Adipocyte (in vitro differentiated cells): ENCODE results near the gene LMNTD1.
"Not testable (repeated sequence)": the region's sequence is repeated elsewhere in the genome, so short reads cannot be mapped to it uniquely, and the experiment has no call there.

Experiments used
- DNase-seq: peaks from one replicate; pipeline ENCODE4 v3.0.0-alpha.2; 2015; ENCODE audit warnings: low read depth
- H3K27me3 ChIP-seq: replicated peaks from 2 replicates; pipeline ENCODE4 v1.7.0; 2013; ENCODE audit warnings: mild to moderate bottlenecking, low read length, moderate library complexity; ENCODE audit not compliant: control insufficient read depth, insufficient read depth
- H3K36me3 ChIP-seq: 2 replicates; pipeline ENCODE4 v1.7.0; 2013; ENCODE audit warnings: low read length, mild to moderate bottlenecking, moderate library complexity; ENCODE audit not compliant: control insufficient read depth, insufficient read depth, severe bottlenecking
- H3K4me1 ChIP-seq: 2 replicates; pipeline ENCODE4 v1.7.0; 2013; ENCODE audit warnings: mild to moderate bottlenecking, low read length, moderate library complexity; ENCODE audit not compliant: control insufficient read depth, insufficient read depth
- H3K4me3 ChIP-seq: 2 replicates; pipeline ENCODE4 v1.7.0; 2013; ENCODE audit warnings: mild to moderate bottlenecking, low read length, moderate library complexity
- H3K9ac ChIP-seq: 2 replicates; pipeline ENCODE4 v1.7.0; 2013; ENCODE audit warnings: mild to moderate bottlenecking, low read length, moderate library complexity
- H3K9me3 ChIP-seq: 2 replicates; pipeline ENCODE4 v1.7.0; 2013; ENCODE audit warnings: mild to moderate bottlenecking, low read length, moderate library complexity; ENCODE audit not compliant: control insufficient read depth

LMNTD1 gene

DNA sequence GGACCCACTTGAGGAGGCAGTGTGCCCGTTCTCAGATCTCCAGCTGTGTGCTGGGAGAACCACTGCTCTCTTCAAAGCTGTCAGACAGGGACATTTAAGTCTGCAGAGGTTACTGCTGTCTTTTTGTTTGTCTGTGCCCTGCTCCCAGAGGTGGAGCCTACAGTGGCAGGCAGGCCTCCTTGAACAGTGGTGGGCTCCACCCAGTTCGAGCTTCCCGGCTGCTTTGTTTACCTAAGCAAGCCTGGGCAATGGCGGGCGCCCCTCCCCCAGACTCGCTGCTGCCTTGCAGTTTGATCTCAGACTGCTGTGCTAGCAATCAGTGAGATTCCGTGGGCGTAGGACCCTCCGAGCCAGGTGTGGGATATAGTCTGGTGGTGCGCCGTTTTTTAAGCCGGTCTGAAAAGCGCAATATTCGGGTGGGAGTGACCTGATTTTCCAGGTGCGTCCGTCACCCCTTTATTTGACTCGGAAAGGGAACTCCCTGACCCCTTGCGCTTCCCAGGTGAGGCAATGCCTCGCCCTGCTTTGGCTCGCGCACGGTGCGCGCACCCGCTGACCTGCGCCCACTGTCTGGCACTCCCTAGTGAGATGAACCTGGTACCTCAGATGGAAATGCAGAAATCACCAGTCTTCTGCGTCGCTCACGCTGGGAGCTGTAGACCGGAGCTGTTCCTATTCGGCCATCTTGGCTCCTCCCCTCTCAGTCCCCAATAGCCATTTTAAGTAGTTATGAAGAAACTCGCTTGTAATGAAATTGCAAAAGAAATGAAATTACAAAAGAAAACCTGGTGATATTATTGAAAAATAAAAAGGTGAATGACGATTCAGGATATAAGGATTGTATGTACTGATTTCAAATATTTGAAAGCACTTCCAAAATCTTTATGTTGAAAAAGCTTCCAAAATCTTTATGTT lies 63.9 kb downstream of the LMNTD1 start:
- H3K4me1 ChIP-seq, DNase-seq, H3K9ac ChIP-seq, H3K4me3 ChIP-seq, H3K36me3 ChIP-seq, H3K9me3 ChIP-seq, H3K27me3 ChIP-seq: not testable (repeated sequence)

DNA sequence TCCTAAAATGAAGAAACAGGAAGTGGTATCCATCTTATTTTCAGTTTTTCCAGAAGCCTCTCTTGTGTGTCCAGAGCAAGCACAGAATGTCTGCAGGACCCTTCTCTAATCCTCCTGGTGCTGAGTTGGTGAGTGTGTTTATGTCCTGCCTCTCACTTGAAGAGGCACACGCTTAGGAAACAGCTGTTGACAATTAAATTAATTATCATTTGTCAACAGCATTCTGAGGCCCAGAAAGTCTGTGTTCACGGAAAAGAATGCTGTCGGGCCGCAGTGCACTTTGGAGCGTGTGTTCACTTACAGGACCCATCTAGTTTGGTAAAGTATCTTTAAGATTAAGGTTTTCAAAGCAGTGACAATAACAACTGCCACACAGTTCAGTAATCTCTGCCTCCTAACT lies 70.5 kb downstream of the LMNTD1 start:
- Histone ChIP-seq H3K9me3 (no peaks in the 10 kb centered on the region), H3K4me1 (peaks cover 4% of the 10 kb centered on the region), H3K27me3 (no peaks in the 10 kb centered on the region), H3K4me3 (no peak overlapping the region), H3K9ac (no peak overlapping the region), H3K36me3 (no peaks in the 10 kb centered on the region)
- DNase-seq, result no peak

DNA sequence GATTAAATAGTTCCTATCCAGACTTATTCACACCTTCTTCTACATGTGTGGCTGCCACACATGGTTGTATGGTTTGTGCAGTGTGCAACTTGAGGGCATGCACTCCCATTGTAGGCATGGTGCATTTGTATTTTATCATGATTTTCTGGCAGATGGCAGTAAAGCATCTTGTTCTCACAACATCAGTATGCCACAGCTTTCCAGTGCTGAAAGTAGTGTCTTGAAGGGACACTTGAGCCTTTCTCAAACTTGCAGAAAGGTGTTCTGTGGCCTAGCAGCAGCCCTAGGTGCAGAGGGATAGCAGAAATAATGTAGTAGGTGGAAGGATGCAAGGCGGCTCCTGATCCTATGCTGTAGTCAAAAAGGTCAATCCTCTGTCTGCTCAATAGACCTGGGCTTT lies 72.9 kb downstream of the LMNTD1 start:
- Histone ChIP-seq H3K4me3 (no peak overlapping the region), H3K9me3 (no peaks in the 10 kb centered on the region), H3K27me3 (no peaks in the 10 kb centered on the region), H3K4me1 (peaks cover 4% of the 10 kb centered on the region), H3K36me3 (no peaks in the 10 kb centered on the region), H3K9ac (no peak overlapping the region)
- no peak for DNase-seq

DNA sequence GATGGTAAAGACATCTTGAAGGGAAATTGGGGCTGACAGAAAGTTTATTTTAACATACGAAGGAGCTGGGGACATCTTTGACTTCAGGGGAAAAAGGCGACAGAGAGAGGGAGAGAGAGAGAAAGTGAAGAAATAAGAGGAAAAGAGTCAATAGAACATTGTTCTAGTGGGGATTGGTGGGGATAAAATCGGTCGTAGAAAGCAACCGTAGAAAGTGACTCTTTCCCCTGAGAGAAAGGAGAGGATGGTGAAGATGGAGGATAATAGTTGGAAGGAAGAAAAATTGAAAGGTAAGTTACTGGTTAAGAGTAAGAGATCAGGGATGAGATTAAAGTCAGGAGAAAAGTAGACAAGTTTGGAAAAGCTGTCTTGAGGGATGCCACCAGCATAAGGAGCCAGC lies 75.9 kb downstream of the LMNTD1 start:
- peaks cover 4% of the 10 kb centered on the region for H3K9me3 ChIP-seq
- no peak for DNase-seq
- H3K36me3 ChIP-seq, result no peaks in the 10 kb centered on the region
- H3K4me1 ChIP-seq, result no peaks in the 10 kb centered on the region
- H3K4me3 ChIP-seq, result no peak overlapping the region
- H3K27me3 ChIP-seq, result no peaks in the 10 kb centered on the region
- H3K9ac ChIP-seq, result no peak overlapping the region

DNA sequence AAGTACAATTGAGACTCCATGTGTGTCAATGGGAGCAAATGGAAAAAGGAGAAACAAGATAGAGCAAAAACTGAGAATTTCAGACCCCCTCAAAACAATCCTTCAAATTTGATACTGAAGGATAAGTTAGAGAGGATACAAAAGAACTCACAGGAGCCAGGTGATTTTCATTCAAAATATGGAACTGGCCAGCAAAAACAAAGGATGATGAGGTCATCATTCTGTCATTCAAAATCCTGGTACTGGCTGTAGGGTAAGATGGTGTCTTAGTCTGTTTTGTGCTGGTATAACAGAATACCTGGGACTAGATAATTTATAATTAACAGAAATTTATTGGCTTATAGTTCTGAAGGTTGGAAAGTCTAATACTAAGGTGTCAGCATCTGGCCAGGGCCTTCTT lies 80.6 kb downstream of the LMNTD1 start:
- no peak overlapping the region for H3K9ac ChIP-seq
- DNase-seq, result no peak
- H3K9me3 ChIP-seq, result peaks cover 4% of the 10 kb centered on the region
- H3K4me3 ChIP-seq, result no peak overlapping the region
- H3K27me3 ChIP-seq, result no peaks in the 10 kb centered on the region
- H3K4me1 ChIP-seq, result no peaks in the 10 kb centered on the region
- no peaks in the 10 kb centered on the region for H3K36me3 ChIP-seq

DNA sequence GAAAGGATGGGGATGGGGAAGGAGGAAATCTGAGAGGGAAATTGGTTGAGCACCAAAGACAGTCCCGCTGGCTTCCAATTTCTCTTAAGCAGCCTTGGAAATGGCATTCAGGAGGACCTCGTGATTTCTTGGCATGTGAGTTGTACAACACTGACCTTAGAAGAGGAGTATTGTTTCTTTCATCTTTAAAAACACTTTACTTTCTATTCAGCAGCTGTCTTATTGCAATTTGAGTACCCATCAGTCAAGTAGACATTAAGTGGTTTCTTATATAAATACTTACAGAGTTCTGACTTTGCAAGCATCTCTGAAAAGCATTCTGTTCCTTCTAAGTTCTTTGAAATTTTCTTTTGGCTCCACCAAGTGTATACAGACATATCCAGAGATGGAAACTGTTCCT lies 83.2 kb downstream of the LMNTD1 start:
- H3K9ac ChIP-seq, result no peak overlapping the region
- H3K9me3 ChIP-seq, result peaks cover 4% of the 10 kb centered on the region
- H3K27me3 ChIP-seq, result no peaks in the 10 kb centered on the region
- H3K36me3 ChIP-seq, result no peaks in the 10 kb centered on the region
- no peak for DNase-seq
- H3K4me3 ChIP-seq, result no peak overlapping the region
- H3K4me1 ChIP-seq, result no peaks in the 10 kb centered on the region

DNA sequence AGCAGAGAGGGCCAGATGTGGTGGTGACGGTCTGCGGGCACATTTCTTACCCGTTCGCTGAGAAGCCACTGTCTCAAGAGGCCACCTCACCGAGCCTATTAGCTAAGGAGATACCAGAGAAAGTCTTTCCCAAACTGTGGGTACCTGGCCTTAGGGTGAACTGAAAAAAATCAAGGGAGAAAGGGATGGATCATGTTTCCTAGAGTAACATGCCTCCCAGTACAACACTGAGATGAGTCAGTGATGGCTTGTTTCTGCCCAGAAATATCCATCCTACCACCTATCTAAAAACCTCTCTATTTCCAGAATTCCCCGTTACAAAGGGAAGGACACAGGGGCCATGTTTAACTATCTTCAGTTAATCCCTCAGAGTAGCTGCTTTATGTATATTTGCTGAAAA lies 83.7 kb downstream of the LMNTD1 start:
- H3K36me3 ChIP-seq, result no peaks in the 10 kb centered on the region
- no peak for DNase-seq
- H3K4me3 ChIP-seq, result no peak overlapping the region
- H3K4me1 ChIP-seq, result no peaks in the 10 kb centered on the region
- peaks cover 4% of the 10 kb centered on the region for H3K9me3 ChIP-seq
- no peaks in the 10 kb centered on the region for H3K27me3 ChIP-seq
- no peak overlapping the region for H3K9ac ChIP-seq

DNA sequence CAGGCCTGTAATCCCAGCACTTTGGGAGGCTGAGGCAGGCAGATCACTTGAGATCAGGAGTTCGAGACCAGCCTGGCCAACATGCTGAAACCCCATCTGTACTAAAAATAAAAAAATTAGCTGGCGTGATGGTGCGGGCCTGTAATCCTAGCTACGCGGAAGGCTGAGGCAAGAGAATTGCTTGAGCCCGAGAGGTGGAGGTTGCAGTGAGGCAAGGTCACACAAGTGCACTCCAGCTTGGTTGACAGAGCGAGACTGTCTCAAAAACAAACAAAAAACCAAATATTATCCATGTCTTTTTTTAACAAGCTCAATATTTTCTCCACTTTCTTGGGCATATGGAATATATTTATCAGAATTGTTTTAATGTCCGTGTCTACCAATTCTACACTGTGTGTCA lies 89.6 kb downstream of the LMNTD1 start:
- Histone ChIP-seq H3K9me3 (peaks cover 4% of the 10 kb centered on the region), H3K4me3 (no peak overlapping the region), H3K36me3 (no peaks in the 10 kb centered on the region), H3K27me3 (no peaks in the 10 kb centered on the region), H3K9ac (no peak overlapping the region), H3K4me1 (peaks cover 2% of the 10 kb centered on the region)
- DNase-seq, result no peak

DNA sequence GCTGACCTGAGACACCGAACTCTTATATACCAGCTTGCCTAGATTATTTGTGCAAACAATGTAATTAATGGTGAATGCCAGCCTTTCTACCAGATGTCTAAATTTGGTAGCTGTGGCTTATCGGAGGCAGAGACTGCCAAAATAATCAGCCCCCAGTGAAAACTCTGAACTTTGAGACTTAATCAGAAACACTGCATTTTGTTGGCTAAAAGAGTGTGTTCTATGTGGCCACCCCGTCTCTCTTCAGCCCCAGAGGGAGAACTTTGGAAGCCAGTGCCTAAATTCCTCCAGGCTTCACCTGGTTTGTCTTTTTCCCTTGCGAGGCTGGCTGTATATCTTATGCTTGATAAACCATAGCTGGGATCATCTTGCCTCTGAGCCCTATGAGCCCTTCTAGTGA lies 90.1 kb downstream of the LMNTD1 start:
- no peaks in the 10 kb centered on the region for H3K36me3 ChIP-seq
- H3K9me3 ChIP-seq, result peaks cover 4% of the 10 kb centered on the region
- H3K9ac ChIP-seq, result no peak overlapping the region
- no peak overlapping the region for H3K4me3 ChIP-seq
- no peak for DNase-seq
- H3K27me3 ChIP-seq, result no peaks in the 10 kb centered on the region
- H3K4me1 ChIP-seq, result peaks cover 6% of the 10 kb centered on the region

DNA sequence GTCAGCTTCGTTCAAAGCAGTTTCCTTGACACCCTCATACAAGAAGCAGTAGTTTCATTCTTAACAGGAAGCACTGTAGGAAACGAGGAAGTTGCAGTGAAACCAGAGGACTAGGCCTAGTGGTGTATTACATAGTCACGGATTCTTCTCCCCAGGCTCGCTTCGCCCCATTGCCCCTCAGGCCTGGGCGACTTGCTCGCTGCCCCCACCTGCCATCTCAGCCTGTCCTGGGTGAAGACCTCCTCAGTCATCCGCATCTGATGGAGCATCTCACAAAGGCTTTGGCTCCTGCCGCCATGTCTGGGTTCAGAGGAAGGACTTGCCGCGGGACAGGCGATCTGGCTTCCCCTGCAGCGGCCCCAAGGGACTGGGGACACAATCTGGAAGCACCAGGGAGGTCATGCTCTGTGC lies 93.5 kb downstream of the LMNTD1 start:
- peaks cover 4% of the 10 kb centered on the region for H3K9me3 ChIP-seq
- H3K36me3 ChIP-seq, result no peaks in the 10 kb centered on the region
- H3K4me3 ChIP-seq, result no peak overlapping the region
- peaks cover 13% of the 10 kb centered on the region for H3K4me1 ChIP-seq
- no peak overlapping the region for H3K9ac ChIP-seq
- no peak for DNase-seq
- H3K27me3 ChIP-seq, result no peaks in the 10 kb centered on the region

DNA sequence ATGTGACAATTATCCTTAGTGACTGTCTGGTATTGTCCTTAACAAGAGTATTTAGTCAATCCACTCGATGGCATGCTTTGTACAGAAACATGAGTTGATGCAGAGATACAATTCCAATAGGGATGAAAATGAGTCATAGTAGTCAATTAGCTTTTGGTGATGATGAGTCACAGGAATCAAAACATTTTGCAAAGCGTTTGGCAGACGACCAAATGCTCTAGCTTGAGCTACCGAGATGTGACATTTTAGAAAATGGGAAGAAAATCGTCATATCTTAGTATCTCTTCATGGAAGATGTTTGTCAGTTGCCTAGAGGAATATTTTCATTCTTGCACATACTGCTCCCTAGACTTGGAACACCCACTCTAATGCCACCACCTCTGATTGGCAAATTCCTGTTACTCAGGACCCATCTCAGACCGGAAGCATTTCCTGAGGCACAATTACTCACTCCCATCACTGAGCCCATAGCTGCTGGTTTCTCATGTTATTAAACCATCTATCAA lies 95.0 kb downstream of the LMNTD1 start:
- Histone ChIP-seq H3K9ac (no peak overlapping the region), H3K9me3 (peaks cover 4% of the 10 kb centered on the region), H3K36me3 (no peaks in the 10 kb centered on the region), H3K27me3 (no peaks in the 10 kb centered on the region), H3K4me1 (peaks cover 13% of the 10 kb centered on the region), H3K4me3 (peak overlapping the region; percentile 65)
- peak; percentile 95 for DNase-seq
